Measurements from ENCODE around the gene CIC.

Gene CIC

GRCh38 chr19:42281827-42282762 lies 13.0 kb downstream of the CIC start:
- TF ChIP-seq CTCF (IDR thresholded peaks at IDR 0.05) = no peak
- peak overlapping the region in 1 of 2 experiments; percentile 80 for H3K4me3 ChIP-seq (ENCODE audit: low read depth in 1 of 2, low read length in 1 of 2)

DNA sequence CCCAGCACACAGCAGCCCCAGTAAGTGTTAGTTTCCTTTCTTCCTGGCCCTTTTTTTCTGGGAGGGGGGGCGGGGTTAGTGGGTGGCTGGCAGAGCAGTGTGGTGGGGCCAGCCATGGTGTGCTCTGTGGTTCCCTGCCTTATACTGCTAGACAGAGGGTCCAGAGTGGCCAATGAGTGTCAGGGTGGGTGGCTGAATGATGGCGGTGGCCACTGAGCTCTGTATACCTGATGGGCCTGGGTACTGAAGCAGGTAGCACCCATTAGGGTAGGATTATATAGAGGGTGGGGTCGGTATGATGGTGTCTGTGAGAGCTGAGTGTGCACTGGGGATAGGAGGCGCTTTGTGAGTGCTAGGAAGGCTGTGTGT lies 13.8 kb downstream of the CIC start:
- H3K27me3 ChIP-seq = peaks cover 27% of the 10 kb centered on the region
- peak overlapping the region; percentile 95 for H3K27ac ChIP-seq
- no peak for TF ChIP-seq CTCF (IDR thresholded peaks at IDR 0.05)
- no peaks in the 10 kb centered on the region for H3K9me3 ChIP-seq
- H3K36me3 ChIP-seq = peaks cover 12% of the 10 kb centered on the region
- peak overlapping the region; percentile 79 to 80 for H3K4me3 ChIP-seq (ENCODE audit: low read depth in 1 of 2, low read length in 1 of 2)
- peaks cover 64 to 65% of the 10 kb centered on the region in 2 experiments for H3K4me1 ChIP-seq (ENCODE audit: control insufficient read depth in 1 of 2, insufficient read depth in 1 of 2, low read depth in 1 of 2, low read length in 1 of 2)

More at GRCh38 chr19:42281827-42282762, 13.0 kb downstream of the CIC start:
- peaks cover 27% of the 10 kb centered on the region for H3K27me3 ChIP-seq
- peaks cover 64 to 65% of the 10 kb centered on the region in 2 experiments for H3K4me1 ChIP-seq (ENCODE audit: control insufficient read depth in 1 of 2, insufficient read depth in 1 of 2, low read depth in 1 of 2, low read length in 1 of 2)
- peak overlapping the region; percentile 95 for H3K27ac ChIP-seq
- no peaks in the 10 kb centered on the region for H3K9me3 ChIP-seq
- peaks cover 5% of the 10 kb centered on the region for H3K36me3 ChIP-seq

DNA sequence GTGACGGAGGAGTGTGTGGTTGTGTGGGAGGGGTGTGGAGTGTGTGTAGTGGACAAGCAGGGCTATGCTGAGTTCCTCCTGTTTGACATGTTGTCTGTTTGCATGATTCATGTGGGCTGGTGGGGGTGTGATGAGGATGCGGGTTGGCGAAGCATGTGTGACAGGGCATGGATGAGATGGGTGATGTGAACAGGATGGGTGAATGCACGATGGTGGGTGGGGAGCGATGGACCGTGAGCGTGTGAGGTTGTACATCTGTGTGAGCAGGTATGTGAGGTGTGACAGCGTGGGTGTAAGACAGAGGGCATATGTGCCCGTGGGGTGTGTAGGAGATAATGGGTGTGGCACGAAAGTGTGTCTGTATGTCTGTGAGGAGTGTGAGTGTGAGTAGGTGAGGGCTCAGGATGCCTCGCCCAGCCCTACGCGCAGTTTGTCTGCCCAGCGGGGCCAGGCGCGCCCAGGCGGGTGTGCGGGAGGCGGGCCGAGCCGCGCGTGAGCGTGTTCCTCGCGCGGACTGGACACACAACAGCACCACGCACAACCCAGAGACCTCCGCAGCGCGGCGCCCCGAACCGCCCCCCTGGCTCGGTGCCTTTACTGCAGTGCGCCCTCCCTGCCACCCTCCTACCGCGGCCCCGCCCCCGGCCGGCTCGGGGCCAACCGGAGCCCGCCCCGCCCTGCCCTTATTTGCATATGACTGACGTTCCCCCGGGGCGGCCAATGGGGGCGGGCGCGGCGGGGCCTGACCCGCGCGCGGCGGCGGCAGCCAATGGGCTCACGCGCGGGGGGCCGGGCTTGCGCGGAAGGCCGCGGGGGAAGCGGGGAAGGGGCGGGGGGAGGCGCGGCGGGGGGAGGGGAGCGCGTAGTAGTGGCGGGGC lies 14.4 kb downstream of the CIC start:
- H3K4me1 ChIP-seq (ENCODE audit: control insufficient read depth in 1 of 2, insufficient read depth in 1 of 2, low read depth in 1 of 2, low read length in 1 of 2) = peaks cover 62 to 65% of the 10 kb centered on the region in 2 experiments
- peak; percentile 58 for TF ChIP-seq CTCF (IDR thresholded peaks at IDR 0.05)
- H3K27ac ChIP-seq = peak overlapping the region; percentile 95

DNA sequence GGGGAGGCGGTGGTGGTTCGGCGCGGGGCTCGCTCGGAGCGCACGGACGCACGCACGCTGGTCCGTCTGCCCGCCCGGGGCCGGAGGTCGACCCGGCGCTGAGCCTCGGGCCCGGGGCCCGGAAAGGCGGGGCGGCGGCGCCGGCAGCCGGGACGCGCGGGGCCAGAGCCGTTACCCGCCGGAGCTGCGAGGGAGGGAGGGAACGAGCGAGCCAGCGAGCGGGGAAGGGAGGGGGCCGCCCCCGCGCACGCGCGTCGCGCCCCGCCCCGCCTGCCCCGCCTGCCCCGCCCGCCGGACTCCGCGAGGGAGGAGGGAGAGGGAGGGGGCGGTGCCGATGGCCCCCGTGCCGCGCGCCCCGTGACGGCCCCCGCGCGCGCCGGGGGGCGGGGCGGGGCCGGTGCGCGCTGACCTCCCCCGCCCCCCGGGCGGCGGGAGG lies 15.0 kb downstream of the CIC start:
- peaks cover 25% of the 10 kb centered on the region for H3K36me3 ChIP-seq
- H3K4me1 ChIP-seq (ENCODE audit: control insufficient read depth in 1 of 2, insufficient read depth in 1 of 2, low read depth in 1 of 2, low read length in 1 of 2) = peaks cover 59 to 63% of the 10 kb centered on the region in 2 experiments
- H3K27ac ChIP-seq = peak overlapping the region; percentile 95
- no peak for TF ChIP-seq CTCF (IDR thresholded peaks at IDR 0.05)
- no peaks in the 10 kb centered on the region for H3K9me3 ChIP-seq
- peak overlapping the region in 1 of 2 experiments; percentile 49 for H3K4me3 ChIP-seq (ENCODE audit: low read depth in 1 of 2, low read length in 1 of 2)
- H3K27me3 ChIP-seq = peaks cover 27% of the 10 kb centered on the region

More for the DNA sequence above, 14.4 kb downstream of the CIC start:
- H3K36me3 ChIP-seq = peaks cover 19% of the 10 kb centered on the region
- H3K4me3 ChIP-seq (ENCODE audit: low read depth in 1 of 2, low read length in 1 of 2) = peak overlapping the region; percentile 79 to 80
- H3K9me3 ChIP-seq = no peaks in the 10 kb centered on the region
- peaks cover 27% of the 10 kb centered on the region for H3K27me3 ChIP-seq

DNA sequence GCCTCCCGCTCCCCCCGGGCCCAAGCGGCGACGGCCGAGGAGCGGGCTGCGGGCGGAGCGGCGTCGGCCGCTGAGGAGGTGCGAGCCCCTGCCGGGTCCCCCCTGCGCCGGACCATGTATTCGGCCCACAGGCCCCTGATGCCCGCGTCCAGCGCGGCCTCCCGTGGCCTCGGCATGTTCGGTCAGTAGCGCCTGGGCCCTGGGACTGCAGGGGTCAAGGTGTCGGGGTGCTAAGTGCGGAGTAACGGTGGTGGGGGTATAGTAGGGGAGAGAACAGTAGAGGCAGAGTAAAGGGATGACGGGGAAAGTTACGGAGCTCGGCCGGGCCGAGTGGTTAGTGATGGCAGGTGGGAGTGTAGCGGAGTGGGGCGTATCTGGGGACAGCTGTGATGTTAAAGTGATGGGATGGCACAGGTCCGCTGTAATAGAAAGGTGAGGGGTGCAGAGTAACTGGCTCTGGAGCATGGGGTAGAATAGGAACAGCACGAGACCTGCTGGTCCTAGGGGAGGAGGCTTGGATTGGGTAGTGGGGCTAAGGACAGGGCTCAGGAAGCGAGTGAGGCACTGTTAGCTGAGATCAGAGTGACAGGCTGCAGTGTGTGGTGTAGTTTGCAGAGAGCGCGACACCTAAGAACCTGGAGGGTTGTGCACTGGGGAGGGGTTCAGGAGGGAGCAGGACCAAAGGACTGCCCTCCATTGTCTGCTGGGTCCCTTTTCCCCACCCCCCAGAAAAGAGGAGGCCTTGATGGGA lies 15.7 kb downstream of the CIC start:
- Histone ChIP-seq H3K4me1 (ENCODE audit: control insufficient read depth in 1 of 2, insufficient read depth in 1 of 2, low read depth in 1 of 2, low read length in 1 of 2) (peaks cover 52 to 56% of the 10 kb centered on the region in 2 experiments), H3K4me3 (ENCODE audit: low read depth in 1 of 2, low read length in 1 of 2) (peak overlapping the region; percentile 74 to 91), H3K9me3 (no peaks in the 10 kb centered on the region), H3K27ac (peak overlapping the region; percentile 95), H3K27me3 (peaks cover 26% of the 10 kb centered on the region), H3K36me3 (peaks cover 32% of the 10 kb centered on the region)
- no peak for TF ChIP-seq CTCF (IDR thresholded peaks at IDR 0.05)

All from neutrophil (primary cell).